Stomach (tissue), 9 donors: ENCODE results near the gene ZBTB2. TPM values are rescaled to one million over a fixed set of nuclear protein-coding genes. Genes with fewer than 3 reads are reported as not detected.
"Not testable (repeated sequence)": the region's sequence is repeated elsewhere in the genome, so short reads cannot be mapped to it uniquely, and the experiment has no call there.

Experiments
- DNase-seq, 2 donors: peaks; one replicate each; pipeline versions ENCODE4 v3.0.0 to v3.0.0-alpha.2; 2013 to 2019
- H3K27ac ChIP-seq, 5 donors: fragments of 200-600 bp in 4 of 5; sonication (generic) in 4 of 5; one replicate each; pipeline ENCODE4 v1.5.1; 2013 to 2019; ENCODE audit warnings: mild to moderate bottlenecking in 1 of 5, moderate library complexity in 1 of 5
- H3K27me3 ChIP-seq, 3 donors: fragments of 200-600 bp; sonication (generic); one replicate each; pipeline ENCODE4 v1.5.1; 2017 to 2019; ENCODE audit warnings: mixed run types in 1 of 3
- H3K36me3 ChIP-seq, 4 donors: fragments of 200-600 bp; sonication (generic); 1 replicate in 3 of 4; 2 replicates in 1 of 4; pipeline ENCODE4 v1.5.1; 2016 to 2019
- H3K4me1 ChIP-seq, 4 donors: fragments of 200-600 bp; sonication (generic); one replicate each; pipeline ENCODE4 v1.5.1; 2016 to 2019
- H3K4me3 ChIP-seq, 4 donors: fragments of 200-600 bp; sonication (generic) in 3 of 4; one replicate each; pipeline ENCODE4 v1.5.1; 2016 to 2019; ENCODE audit warnings: mild to moderate bottlenecking in 1 of 4
- H3K9me3 ChIP-seq, 4 donors: fragments of 200-600 bp; sonication (generic); one replicate each; pipeline ENCODE4 v1.5.1; 2016 to 2019
- CTCF ChIP-seq, 7 experiments: fragments of 450-650 bp in 4 of 7; fragments of 200-600 bp in 3 of 7; sonication (generic) in 3 of 7; IDR thresholded peaks; one replicate each; pipeline ENCODE4 v1.5.1; 2016 to 2019; ENCODE audit warnings: antibody characterized with exemption in 7 of 7, control low read depth in 2 of 7, mild to moderate bottlenecking in 1 of 7
- EP300 ChIP-seq: sonication (generic); formaldehyde crosslinking; IDR thresholded peaks from one replicate; pipeline ENCODE4 v1.6.1; 2017; ENCODE audit warnings: antibody characterized with exemption
- POLR2A ChIP-seq, 4 donors: fragments of 450-650 bp; IDR thresholded peaks; one replicate each; pipeline ENCODE4 v1.6.1; 2016; ENCODE audit warnings: antibody characterized with exemption in 4 of 4, control low read depth in 2 of 4, mild to moderate bottlenecking in 1 of 4, moderate library complexity in 1 of 4
- POLR2AphosphoS5 ChIP-seq, 3 donors: sonication (generic); formaldehyde crosslinking; IDR thresholded peaks; one replicate each; pipeline ENCODE4 v1.6.1; 2016; ENCODE audit warnings: antibody characterized with exemption in 3 of 3
- WGBS, 5 donors: extraction: QIAGEN DNeasy Blood & Tissue Kit in 3 of 5; methylation state at CpG; one replicate each; pipeline versions ENCODE4 v1.1.5 to v1.1.7; 2013 to 2018; 5-methylcytosine and 5-hydroxymethylcytosine counted together
- intact Hi-C: fragments of 100-400 bp; cut with DNase I; formaldehyde crosslinking; loops from one replicate; pipeline ENCODE4 v1.15.1; 2023; ENCODE audit warnings: low total_unique reads
- polyA plus RNA-seq, 3 donors: library from polyadenylated mRNA; stranded (reverse); fragments of 200-250 nt; gene quantifications; one replicate each; pipeline ENCODE4 v1.2.3, GENCODE V29; 2013
- total RNA-seq, 5 donors: library from RNA; depleted of rRNA; stranded (reverse); fragments of >200 nt; gene quantifications; one replicate each; pipeline versions ENCODE4 v1.1.0 to v1.2.3, GENCODE V29; 2014 to 2016
- donor health status: healthy with polysubstance abuse.
- donor health status: Bipolar disorder and iron deficiency.
- donor health status: healthy.

The ZBTB2 gene
- total and polyA plus RNA-seq, 8 donors = 0.89 to 19.1 (median 7.5) TPM

DNA sequence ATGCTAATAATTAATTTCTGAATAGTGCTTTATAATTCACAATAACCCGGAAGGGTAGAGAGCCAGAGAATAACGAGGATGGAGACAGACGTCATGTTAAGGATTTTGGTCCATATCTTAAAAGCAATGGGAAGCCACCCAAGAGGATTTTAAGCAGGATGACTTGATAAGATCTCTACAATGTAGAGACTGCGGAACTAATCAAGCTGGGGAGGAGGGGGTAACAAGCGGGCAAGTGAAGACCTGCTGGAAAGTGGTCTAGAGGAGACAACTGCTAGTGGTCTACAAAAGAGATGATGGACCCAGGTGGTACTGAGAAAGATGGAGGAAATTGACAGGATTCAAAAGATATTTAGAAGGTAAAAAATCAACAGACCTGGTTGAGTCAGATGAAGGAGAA, 7.2 kb downstream of the ZBTB2 start:
- Histone ChIP-seq H3K4me1 (peaks cover 13 to 49% (median 33%) of the 10 kb centered on the region in 4 donors), H3K4me3 (no peak overlapping the region), H3K36me3 (peaks cover 0 to 4% (median 0%) of the 10 kb centered on the region in 4 donors), H3K27ac (no peak overlapping the region), H3K27me3 (no peaks in the 10 kb centered on the region), H3K9me3 (no peaks in the 10 kb centered on the region)
- no peak for DNase-seq
- TF ChIP-seq POLR2A (IDR thresholded peaks at IDR 0.05) = no peak
- no peak for TF ChIP-seq POLR2AphosphoS5 (IDR thresholded peaks at IDR 0.05)
- TF ChIP-seq CTCF (IDR thresholded peaks at IDR 0.05) = no peak
- no peak for TF ChIP-seq EP300
- intact Hi-C loops = no loop called here
- 83 to 97% (median 96%) methylated on average over 5 of the region's 5 CpGs for WGBS, 5 donors

- intact Hi-C loops = not testable (repeated sequence)
Measured at GRCh38 chr6:151382631-151383030, 8.7 kb downstream of the ZBTB2 start.

DNA sequence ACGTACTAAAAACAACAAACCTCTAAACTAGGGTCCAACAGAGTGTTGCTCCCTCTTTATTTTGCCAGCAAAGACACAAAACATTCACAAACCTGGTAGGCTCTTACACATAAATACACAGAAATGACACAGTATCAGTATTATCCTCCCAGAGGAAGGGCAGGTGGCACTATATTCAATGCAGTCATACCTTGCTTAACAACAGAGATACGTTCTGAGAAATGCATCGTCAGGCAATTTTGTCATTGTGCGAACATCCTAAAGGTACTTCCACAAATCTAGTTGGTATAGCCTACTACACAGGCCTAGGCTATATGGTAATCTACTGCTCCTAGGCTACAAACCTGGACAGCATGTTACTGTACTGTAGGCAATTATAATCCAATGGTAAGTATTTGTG, 9.6 kb downstream of the ZBTB2 start:
- intact Hi-C loops = no loop called here
- no peak overlapping the region for H3K4me3 ChIP-seq
- no peaks in the 10 kb centered on the region for H3K27me3 ChIP-seq
- H3K4me1 ChIP-seq = peaks cover 0 to 36% (median 16%) of the 10 kb centered on the region in 4 donors
- TF ChIP-seq POLR2A (IDR thresholded peaks at IDR 0.05) (no peak), EP300 (no peak)
- peaks cover 0 to 4% (median 0%) of the 10 kb centered on the region in 4 donors for H3K36me3 ChIP-seq
- H3K9me3 ChIP-seq = no peaks in the 10 kb centered on the region
- 80 to 88% (median 84%) methylated on average over 4 of the region's 4 CpGs for WGBS, 5 donors
- no peak overlapping the region for H3K27ac ChIP-seq
- no peak for DNase-seq

More at GRCh38 chr6:151382631-151383030, 8.7 kb downstream of the ZBTB2 start:
- not testable (repeated sequence) for H3K9me3 ChIP-seq, H3K36me3 ChIP-seq, H3K4me3 ChIP-seq, H3K27me3 ChIP-seq, H3K27ac ChIP-seq, DNase-seq
- peaks cover 0 to 36% (median 19%) of the 10 kb centered on the region in 4 donors for H3K4me1 ChIP-seq
- WGBS, 5 donors = 94 to 96% (median 95%) methylated on average over 9 of the region's 9 CpGs

DNA sequence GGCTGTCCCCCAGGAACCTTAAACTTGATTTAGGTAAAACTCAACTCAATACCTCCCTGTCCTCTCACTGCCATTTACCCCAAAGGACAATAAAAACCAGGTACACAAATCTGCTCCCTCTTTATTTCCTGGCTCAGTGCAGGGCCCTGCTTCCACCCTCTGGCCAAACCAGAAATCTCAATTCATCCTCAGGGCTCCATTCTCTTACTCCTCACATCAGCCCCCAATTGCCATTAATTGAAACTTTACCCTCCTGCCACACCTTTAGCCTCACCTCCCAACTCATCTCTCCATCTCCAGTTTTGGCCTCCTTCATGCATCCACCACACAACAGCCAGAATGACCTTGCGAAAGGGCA, 10.5 kb downstream of the ZBTB2 start:
- TF ChIP-seq POLR2A (IDR thresholded peaks at IDR 0.05) = no peak
- no peak for TF ChIP-seq EP300
- TF ChIP-seq CTCF (IDR thresholded peaks at IDR 0.05) = no peak
- no peak for TF ChIP-seq POLR2AphosphoS5 (IDR thresholded peaks at IDR 0.05)
- intact Hi-C loops = no loop called here
- 96 to 100% (median 100%) methylated on average over 1 of the region's 1 CpG for WGBS, 5 donors
- peak overlapping the region in 3 of 5 donors; percentile 41 to 65 (median 46) for H3K27ac ChIP-seq
- H3K36me3 ChIP-seq = peaks cover 0 to 4% (median 0%) of the 10 kb centered on the region in 4 donors
- peaks cover 0 to 32% (median 16%) of the 10 kb centered on the region in 4 donors for H3K4me1 ChIP-seq
- no peak for DNase-seq
- no peaks in the 10 kb centered on the region for H3K9me3 ChIP-seq
- H3K4me3 ChIP-seq = no peak overlapping the region
- H3K27me3 ChIP-seq = no peaks in the 10 kb centered on the region

DNA sequence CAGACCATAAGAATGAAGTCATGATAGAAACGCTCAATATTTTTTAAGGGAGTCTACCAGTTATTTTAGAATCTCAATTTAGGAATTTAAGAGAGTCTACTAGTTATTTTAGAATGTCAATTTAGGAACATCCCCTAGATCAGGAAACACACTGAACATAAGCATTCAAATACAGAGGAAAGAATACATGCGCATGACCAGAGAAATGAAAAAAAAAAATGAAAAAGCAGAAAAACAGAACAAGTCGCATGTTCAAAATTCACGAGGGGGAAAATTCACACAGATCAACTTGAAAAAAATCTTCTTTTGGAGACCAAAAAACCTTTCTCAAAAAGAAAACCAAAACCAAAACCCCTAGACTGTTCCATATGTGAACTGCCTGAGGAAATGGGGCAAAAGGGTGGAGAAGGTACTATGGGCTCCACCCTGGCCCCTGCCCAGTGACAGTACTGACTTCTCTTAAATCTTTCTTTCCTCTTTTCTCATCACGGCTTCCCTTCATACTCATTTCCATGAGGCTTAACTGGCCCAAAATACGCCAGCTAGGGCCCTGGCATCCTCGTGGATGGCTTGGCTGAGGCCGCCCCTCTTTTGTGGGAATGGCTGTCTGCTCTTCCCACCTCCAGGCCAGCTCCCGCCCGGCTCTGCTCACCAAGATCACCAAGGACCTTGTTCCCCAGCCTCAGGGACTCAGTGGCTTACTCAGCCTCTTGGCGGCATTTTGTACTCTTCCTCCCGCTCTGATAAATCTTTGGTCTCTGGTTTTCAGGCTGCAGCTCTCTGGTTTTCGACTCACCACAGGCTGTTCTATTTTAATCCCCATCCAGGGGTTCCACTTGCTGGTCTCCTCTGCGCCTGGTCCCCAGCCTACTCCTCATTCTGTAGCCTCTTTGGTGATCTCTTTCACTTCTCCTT, 11.2 kb downstream of the ZBTB2 start:
- peaks cover 0 to 4% (median 0%) of the 10 kb centered on the region in 4 donors for H3K36me3 ChIP-seq
- peak overlapping the region in 1 of 4 donors; percentile 1 for H3K4me3 ChIP-seq
- DNase-seq = no peak
- H3K4me1 ChIP-seq = peaks cover 0 to 26% (median 14%) of the 10 kb centered on the region in 4 donors
- WGBS, 5 donors = 73 to 89% (median 84%) methylated on average over 14 of the region's 14 CpGs
- intact Hi-C loops = no loop called here
- peak overlapping the region; percentile 2 to 65 (median 46) for H3K27ac ChIP-seq
- no peaks in the 10 kb centered on the region for H3K9me3 ChIP-seq
- no peaks in the 10 kb centered on the region for H3K27me3 ChIP-seq
- TF ChIP-seq POLR2AphosphoS5 (IDR thresholded peaks at IDR 0.05) (no peak), CTCF (IDR thresholded peaks at IDR 0.05) (no peak), POLR2A (IDR thresholded peaks at IDR 0.05) (no peak), EP300 (no peak)
